GM23338 (cell line): ENCODE data around the gene TNS1.

Experiments used
- CREB1 ChIP-seq: fragments of 250-450 bp; sonication (Bioruptor Pico); IDR thresholded peaks from 2 replicates; pipeline ENCODE4 v1.5.0; 2020; ENCODE audit warnings: low read depth, mild to moderate bottlenecking, moderate library complexity
- CTCF ChIP-seq, 2 experiments: fragments of 200-600 bp in 1 of 2; sonication (generic) in 1 of 2; conservative IDR thresholded peaks; 2 replicates each; pipeline versions ENCODE4 v1.5.1 to v1.6.1; 2016 to 2017; ENCODE audit warnings: antibody characterized with exemption in 2 of 2, low read depth in 2 of 2, mild to moderate bottlenecking in 2 of 2, moderate library complexity in 1 of 2
- ETS1 ChIP-seq: IDR thresholded peaks from 2 replicates; pipeline ENCODE4 v1.6.1; 2016; ENCODE audit warnings: antibody characterized with exemption
- EZH2 ChIP-seq: fragments of 200-600 bp; sonication (generic); IDR thresholded peaks from one replicate; pipeline ENCODE4 v1.8.0; 2017; ENCODE audit warnings: antibody characterized with exemption, mild to moderate bottlenecking, low read depth; ENCODE audit not compliant: unreplicated experiment
- EZH2phosphoT487 ChIP-seq: fragments of 200-600 bp; sonication (generic); IDR thresholded peaks from one replicate; pipeline ENCODE4 v1.8.1; 2018; ENCODE audit warnings: antibody characterized with exemption; ENCODE audit not compliant: unreplicated experiment
- JUNB ChIP-seq: IDR thresholded peaks from one replicate; pipeline ENCODE4 v1.6.1; 2016; ENCODE audit warnings: antibody characterized with exemption; ENCODE audit not compliant: unreplicated experiment
- NANOG ChIP-seq: IDR thresholded peaks from 2 replicates; pipeline ENCODE4 v1.6.1; 2016; ENCODE audit warnings: antibody characterized with exemption, borderline replicate concordance
- POLR2AphosphoS5 ChIP-seq: IDR thresholded peaks from 2 replicates; pipeline ENCODE4 v1.6.1; 2016; ENCODE audit warnings: antibody characterized with exemption, low read depth
- REST ChIP-seq: IDR thresholded peaks from one replicate; pipeline ENCODE4 v1.6.1; 2018; ENCODE audit warnings: antibody characterized with exemption; ENCODE audit not compliant: unreplicated experiment
- STAT1 ChIP-seq: IDR thresholded peaks from one replicate; pipeline ENCODE4 v1.6.1; 2016; ENCODE audit warnings: antibody characterized with exemption; ENCODE audit not compliant: unreplicated experiment
- ZNF331 ChIP-seq: fragments of 250-450 bp; sonication (Bioruptor Pico); IDR thresholded peaks from 2 replicates; pipeline ENCODE4 v1.5.0; 2020; ENCODE audit warnings: low read depth, mild to moderate bottlenecking, moderate library complexity
- ZNF462 ChIP-seq: fragments of 250-450 bp; sonication (Bioruptor Pico); IDR thresholded peaks from 2 replicates; pipeline ENCODE4 v1.5.0; 2020; ENCODE audit warnings: mild to moderate bottlenecking, moderate library complexity

GRCh38 chr2:217998926-217999594, 3.7 kb downstream of the TNS1 start:
- TF ChIP-seq CTCF (conservative IDR thresholded peaks at IDR 0.05; ENCODE audit: low read depth in 2 of 2) (no peak), POLR2AphosphoS5 (no peak), EZH2 (no peak), REST (no peak), ZNF331 (CRISPR knock-in tag) (no peak), CREB1 (CRISPR knock-in tag) (no peak), EZH2phosphoT487 (no peak), NANOG (no peak), STAT1 (no peak), JUNB (no peak), ZNF462 (CRISPR knock-in tag) (no peak), ETS1 (no peak)
